GM18526 (cell line): ENCODE data around the gene MAN2A1.

Source experiments
- POLR2A ChIP-seq: IDR thresholded peaks from 3 replicates; pipeline ENCODE4 v1.6.1; 2011; ENCODE audit not compliant: insufficient read length; ENCODE audit errors: extremely low read depth

Gene MAN2A1

DNA sequence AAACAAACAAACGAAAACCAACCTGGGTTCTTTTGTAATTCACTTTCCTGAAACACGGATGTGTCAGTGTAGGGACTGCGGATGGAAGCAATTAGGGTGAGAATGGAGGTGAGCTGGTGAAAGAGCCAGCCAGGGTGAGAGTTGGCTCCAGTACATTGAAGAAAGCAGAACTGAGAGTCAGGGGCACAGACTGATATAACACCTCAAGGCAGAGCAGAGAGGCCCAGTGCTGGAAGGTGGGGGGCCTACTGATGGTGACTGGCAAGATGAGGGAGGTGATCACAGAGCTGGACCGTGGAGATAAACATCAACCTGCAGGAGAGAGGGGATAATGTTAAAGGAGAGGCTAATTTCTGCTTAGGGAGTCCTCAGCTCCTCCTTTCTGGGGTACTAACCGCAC is 221.1 kb downstream of the MAN2A1 start:
- no peak for TF ChIP-seq POLR2A

DNA sequence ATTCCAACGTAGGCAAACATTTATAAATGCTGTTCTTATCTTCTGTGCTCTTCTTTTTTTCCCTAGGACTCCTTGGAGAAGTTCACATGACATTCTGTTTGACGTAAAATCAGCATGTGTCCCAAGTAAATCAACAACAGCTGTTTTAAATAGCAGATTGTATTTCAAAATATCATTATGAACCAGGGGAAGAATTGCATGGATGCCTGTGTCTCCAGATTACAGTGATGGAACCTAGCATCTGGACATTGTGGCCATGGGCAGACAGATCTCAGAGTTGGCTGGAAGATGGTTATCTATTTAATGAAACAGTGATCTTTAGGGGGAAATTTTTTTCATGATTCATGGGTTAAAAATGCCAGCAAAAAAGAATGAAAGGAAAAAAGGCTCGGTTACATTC is 222.0 kb downstream of the MAN2A1 start:
- no peak for TF ChIP-seq POLR2A

DNA sequence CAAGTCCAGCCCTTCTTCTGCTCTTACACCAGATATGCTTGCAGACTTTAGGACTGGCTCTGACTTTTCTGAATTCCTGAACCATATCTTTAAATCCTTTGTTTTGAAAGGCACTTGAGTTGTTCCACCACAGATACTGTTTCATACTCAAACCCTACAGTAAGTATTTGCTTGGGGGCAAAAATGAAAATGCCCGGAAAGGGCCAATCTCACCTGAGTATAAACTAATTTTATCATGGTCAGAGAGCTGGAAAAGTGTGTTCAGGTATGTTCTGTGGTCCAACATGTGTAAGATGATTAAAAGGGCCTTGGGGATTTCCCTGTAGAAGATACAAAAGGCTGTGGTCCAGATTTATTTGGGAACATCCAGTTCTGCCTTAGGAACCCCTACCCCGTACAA is 225.2 kb downstream of the MAN2A1 start:
- TF ChIP-seq POLR2A = no peak

DNA sequence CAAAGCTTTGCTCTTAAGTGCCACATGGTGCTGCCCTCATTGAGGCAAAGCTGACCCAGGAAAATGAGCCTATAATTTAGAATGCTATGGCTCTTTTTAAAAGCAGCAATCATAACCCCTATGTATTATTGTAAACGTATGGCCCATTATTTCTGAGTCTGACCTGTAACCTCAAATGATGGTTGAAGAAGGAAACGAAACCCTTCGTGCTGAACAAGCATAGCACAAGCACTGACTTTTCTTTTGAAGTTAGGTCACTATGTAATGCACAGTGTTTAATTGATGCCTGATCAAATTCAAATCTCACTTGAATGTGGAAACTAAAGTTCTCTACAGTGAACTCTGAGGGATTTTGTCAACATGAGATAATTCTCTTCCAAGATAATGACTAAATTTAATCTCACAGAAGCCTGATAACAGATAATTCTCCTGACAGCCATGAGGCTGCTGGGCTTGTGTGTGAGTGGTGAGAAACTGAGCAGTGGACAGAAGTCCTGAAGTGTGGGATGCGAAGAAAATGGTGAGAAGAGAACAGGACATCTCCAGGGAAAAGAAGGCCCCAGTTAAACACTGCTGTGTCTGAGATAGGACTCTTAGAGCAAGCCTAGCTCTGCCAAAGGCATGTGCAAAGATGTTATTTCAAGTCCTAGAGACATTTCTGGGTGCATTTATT is 226.9 kb downstream of the MAN2A1 start:
- no peak for TF ChIP-seq POLR2A
